ENCODE measurements around the gene CMTM4.

The CMTM4 gene

GRCh38 chr16:66696669-66697630 lies at the start of gene CMTM4:
Gene CMTM4, minus strand, starts transcription at chr16:66696743. Its CDS starts 218 bp downstream, at chr16:66696525.
- peak; percentile 43 for TF ChIP-seq CTCF (IDR thresholded peaks at IDR 0.05; ENCODE audit: control extremely low read depth, extremely low read depth, low read depth, missing control alignments)
- peak; percentile 95 for DNase-seq (ENCODE audit: extremely low spot score)
- POLR2A ChIA-PET = no interaction called here

GRCh38 chr16:66746048-66746447 lies 49.5 kb upstream of the CMTM4 start:
- CTCF ChIA-PET = interaction anchor here (1.1 to 2.7 kb wide), 6 partner anchors 9 to 137 kb away, joined by 3 to 12 read pairs (median 6); partner anchors contain the start of gene NAE1
- POLR2A ChIA-PET = no interaction called here

More at GRCh38 chr16:66696669-66697630, at the start of gene CMTM4:
- CTCF ChIA-PET = interaction anchor here (0.6 to 2.0 kb wide), 10 partner anchors 10 to 160 kb away, joined by 3 to 8 read pairs (median 4); partner anchors contain the start of genes DYNC1LI2 and NAE1

GRCh38 chr16:66741950-66742808 lies 45.6 kb upstream of the CMTM4 start:
- DNase-seq (ENCODE audit: extremely low spot score) = no peak
- no peak for TF ChIP-seq CTCF (IDR thresholded peaks at IDR 0.05; ENCODE audit: control extremely low read depth, extremely low read depth, low read depth, missing control alignments)
- ChIA-PET POLR2A (interaction anchor here (0.7 kb wide), 1 partner anchor 1706 kb away, joined by 3 read pairs; the partner anchor contains the start of gene SMPD3), CTCF (interaction anchor here (0.6 to 5.6 kb wide), 6 partner anchors 11 to 336 kb away, joined by 3 to 46 read pairs (median 20); partner anchors contain the start of genes DYNC1LI2 and NAE1)

More at GRCh38 chr16:66746048-66746447, 49.5 kb upstream of the CMTM4 start:
- DNase-seq (ENCODE audit: extremely low spot score) = no peak
- TF ChIP-seq CTCF (IDR thresholded peaks at IDR 0.05; ENCODE audit: control extremely low read depth, extremely low read depth, low read depth, missing control alignments) = no peak

GRCh38 chr16:66741169-66741900 lies 44.8 kb upstream of the CMTM4 start:
- CTCF ChIA-PET = interaction anchor here (0.8 to 5.6 kb wide), 11 partner anchors 7 to 335 kb away, joined by 3 to 46 read pairs (median 4); partner anchors contain the start of genes DYNC1LI2 and NAE1
- DNase-seq (ENCODE audit: extremely low spot score) = no peak
- POLR2A ChIA-PET = interaction anchor here (0.7 kb wide), 1 partner anchor 1707 kb away, joined by 3 read pairs; the partner anchor contains the start of gene SMPD3
- no peak for TF ChIP-seq CTCF (IDR thresholded peaks at IDR 0.05; ENCODE audit: control extremely low read depth, extremely low read depth, low read depth, missing control alignments)

GRCh38 chr16:66740533-66740932 lies 44.0 kb upstream of the CMTM4 start:
- DNase-seq (ENCODE audit: extremely low spot score) = no peak
- ChIA-PET POLR2A (interaction anchor here (0.7 to 1.0 kb wide), 2 partner anchors 14 to 331 kb away, joined by 3 to 5 read pairs; no protein-coding TSS in a partner anchor), CTCF (interaction anchor here (0.9 to 5.6 kb wide), 14 partner anchors 8 to 334 kb away, joined by 3 to 46 read pairs (median 4); partner anchors contain the start of gene DYNC1LI2)
- no peak for TF ChIP-seq CTCF (IDR thresholded peaks at IDR 0.05; ENCODE audit: control extremely low read depth, extremely low read depth, low read depth, missing control alignments)

Measured in GM10248 (cell line).